ENCODE measurements around the gene PSG6. TPM values are rescaled to one million over a fixed set of nuclear protein-coding genes. Genes with fewer than 3 reads are reported as not detected.
"Not testable (repeated sequence)": the region's sequence is repeated elsewhere in the genome, so short reads cannot be mapped to it uniquely, and the experiment has no call there.

PSG6 gene
- total and polyA plus RNA-seq, 10 of the 15 experiments (the other 5 are each of a cell fraction or from before 2014, with no cell fraction given): not detected

- DNase-seq (ENCODE audit: low read depth, low spot score); H3K27me3 ChIP-seq (replicated peaks in 1 of 2; ENCODE audit: control insufficient read depth in 2 of 2, insufficient read depth in 2 of 2, low read length in 1 of 2); ATAC-seq; H3K36me3 ChIP-seq (ENCODE audit: control insufficient read depth in 2 of 2, insufficient read depth in 2 of 2, low read length in 1 of 2); H3K9ac ChIP-seq (ENCODE audit: control insufficient read depth, insufficient read depth, low read length); H3K4me1 ChIP-seq (ENCODE audit: control insufficient read depth, insufficient read depth, low read length); H3K4me2 ChIP-seq (ENCODE audit: control insufficient read depth, insufficient read depth); H3K4me3 ChIP-seq; BruUV-seq (replicated peaks); H4K20me1 ChIP-seq (ENCODE audit: control insufficient read depth, insufficient read depth); CTCF ChIA-PET; in situ Hi-C loops (cut with MboI); FAIRE-seq; H3K79me2 ChIP-seq (ENCODE audit: control insufficient read depth, insufficient read depth, low read length); H2AFZ ChIP-seq (ENCODE audit: control insufficient read depth, low read depth, low read length); H3K9me3 ChIP-seq (replicated peaks; ENCODE audit: control insufficient read depth, insufficient read depth, low read length); H3K27ac ChIP-seq (ENCODE audit: control insufficient read depth, insufficient read depth); POLR2A ChIA-PET; SMC1A ChIA-PET (ENCODE audit: uncharacterized antibody, unreplicated experiment); RAD21 ChIA-PET (ENCODE audit: unreplicated experiment): not testable (repeated sequence)
- intact Hi-C loops (cut with micrococcal nuclease; ENCODE audit: unreplicated experiment): loop anchor here (10.0 kb wide), 1 partner anchor 151 kb away; the partner anchor contains the start of gene PSG2
These were observed 16.5 kb upstream of the PSG6 start for GRCh38 chr19:42934183-42934582.

GRCh38 chr19:42933412-42933811 is 15.7 kb upstream of the PSG6 start:
- FAIRE-seq; POLR2A ChIA-PET; in situ Hi-C loops (cut with MboI): not testable (repeated sequence)

GRCh38 chr19:42932485-42933101 is 14.9 kb upstream of the PSG6 start:
- H3K79me2 ChIP-seq (ENCODE audit: control insufficient read depth, insufficient read depth, low read length); H2AFZ ChIP-seq (ENCODE audit: control insufficient read depth, low read depth, low read length); FAIRE-seq; H3K27me3 ChIP-seq (replicated peaks in 1 of 2; ENCODE audit: control insufficient read depth in 2 of 2, insufficient read depth in 2 of 2, low read length in 1 of 2); H3K4me2 ChIP-seq (ENCODE audit: control insufficient read depth, insufficient read depth); SMC1A ChIA-PET (ENCODE audit: uncharacterized antibody, unreplicated experiment); ATAC-seq; H3K9ac ChIP-seq (ENCODE audit: control insufficient read depth, insufficient read depth, low read length); POLR2A ChIA-PET; H3K36me3 ChIP-seq (ENCODE audit: control insufficient read depth in 2 of 2, insufficient read depth in 2 of 2, low read length in 1 of 2); H3K27ac ChIP-seq (ENCODE audit: control insufficient read depth, insufficient read depth); in situ Hi-C loops (cut with MboI); BruUV-seq (replicated peaks); H3K4me3 ChIP-seq; H3K4me1 ChIP-seq (ENCODE audit: control insufficient read depth, insufficient read depth, low read length); DNase-seq (ENCODE audit: low read depth, low spot score); RAD21 ChIA-PET (ENCODE audit: unreplicated experiment); H3K9me3 ChIP-seq (replicated peaks; ENCODE audit: control insufficient read depth, insufficient read depth, low read length); H4K20me1 ChIP-seq (ENCODE audit: control insufficient read depth, insufficient read depth): not testable (repeated sequence)
- WGBS (ENCODE audit: insufficient coverage, insufficient replicate concordance, low lambda C conversion rate, missing lambda C conversion rate): 7% methylated on average over 5 of the region's 5 CpGs
- intact Hi-C loops (cut with micrococcal nuclease; ENCODE audit: unreplicated experiment): loop anchor here (10.0 kb wide), 1 partner anchor 152 kb away; the partner anchor contains the start of gene PSG2
- CTCF ChIA-PET: interaction anchor here (1.2 to 1.6 kb wide), 2 partner anchors 10 to 151 kb away, joined by 3 to 5 read pairs; no protein-coding TSS in a partner anchor

More at GRCh38 chr19:42933412-42933811, 15.7 kb upstream of the PSG6 start:
- 46% methylated on average over 3 of the region's 3 CpGs for WGBS (ENCODE audit: insufficient coverage, insufficient replicate concordance, low lambda C conversion rate, missing lambda C conversion rate)
- H3K4me2 ChIP-seq (ENCODE audit: control insufficient read depth, insufficient read depth); H3K79me2 ChIP-seq (ENCODE audit: control insufficient read depth, insufficient read depth, low read length); H4K20me1 ChIP-seq (ENCODE audit: control insufficient read depth, insufficient read depth); H3K9me3 ChIP-seq (replicated peaks; ENCODE audit: control insufficient read depth, insufficient read depth, low read length); H3K4me1 ChIP-seq (ENCODE audit: control insufficient read depth, insufficient read depth, low read length); H3K27ac ChIP-seq (ENCODE audit: control insufficient read depth, insufficient read depth); H2AFZ ChIP-seq (ENCODE audit: control insufficient read depth, low read depth, low read length); H3K9ac ChIP-seq (ENCODE audit: control insufficient read depth, insufficient read depth, low read length); SMC1A ChIA-PET (ENCODE audit: uncharacterized antibody, unreplicated experiment); DNase-seq (ENCODE audit: low read depth, low spot score); RAD21 ChIA-PET (ENCODE audit: unreplicated experiment); CTCF ChIA-PET; BruUV-seq (replicated peaks); H3K36me3 ChIP-seq (ENCODE audit: control insufficient read depth in 2 of 2, insufficient read depth in 2 of 2, low read length in 1 of 2); H3K4me3 ChIP-seq; H3K27me3 ChIP-seq (replicated peaks in 1 of 2; ENCODE audit: control insufficient read depth in 2 of 2, insufficient read depth in 2 of 2, low read length in 1 of 2); ATAC-seq: not testable (repeated sequence)
- intact Hi-C loops (cut with micrococcal nuclease; ENCODE audit: unreplicated experiment): loop anchor here (10.0 kb wide), 1 partner anchor 151 kb away; the partner anchor contains the start of gene PSG2

All from GM12878 (cell line).